EH (cell line): ENCODE data around the gene PGRMC2.

Experiments used
- DNase-seq: peaks from one replicate; pipeline ENCODE4 v3.0.0-alpha.2; 2015; ENCODE audit warnings: low read depth

Gene PGRMC2

GRCh38 chr4:128220286-128221235, 67.1 kb downstream of the PGRMC2 start:
- DNase-seq, result peak; percentile 77
